Measurements from ENCODE around the gene AFAP1L2.

AFAP1L2 gene

GRCh38 chr10:114342976-114343375, 61.3 kb downstream of the AFAP1L2 start:
- no peaks in the 10 kb centered on the region for H4K20me1 ChIP-seq (ENCODE audit: low read depth, low read length)
- H3K27me3 ChIP-seq (ENCODE audit: low read length) = no peaks in the 10 kb centered on the region; the same call in 1 of the 2 replicates
- no peak overlapping the region for H2AFZ ChIP-seq (ENCODE audit: low read depth, low read length, severe bottlenecking)
- no peak overlapping the region for H3K9ac ChIP-seq (ENCODE audit: low read length)
- H3K9me2 ChIP-seq (replicated peaks; ENCODE audit: insufficient read depth, low read length) = no peaks in the 10 kb centered on the region
- H3K36me3 ChIP-seq (ENCODE audit: low read length) = no peaks in the 10 kb centered on the region
- H3K4me3 ChIP-seq (ENCODE audit: insufficient read depth, low read length, poor library complexity, severe bottlenecking) = no peak overlapping the region
- no peaks in the 10 kb centered on the region for H3K79me2 ChIP-seq (ENCODE audit: insufficient read depth, low read length)
- TF ChIP-seq EZH2phosphoT487 (conservative IDR thresholded peaks at IDR 0.05; ENCODE audit: low read length) = no peak
- no peak for TF ChIP-seq CTCF (IDR thresholded peaks at IDR 0.05; ENCODE audit: insufficient read depth, low read length, poor library complexity, severe bottlenecking)
- no peak overlapping the region for H3K27ac ChIP-seq (ENCODE audit: low read depth, low read length)
- no peaks in the 10 kb centered on the region for H3K9me3 ChIP-seq (ENCODE audit: insufficient read depth, low read length)
- no peaks in the 10 kb centered on the region for H3F3A ChIP-seq (ENCODE audit: insufficient read depth)
- no peak overlapping the region for H3K4me2 ChIP-seq (ENCODE audit: low read depth, low read length, poor library complexity, severe bottlenecking)

- no peaks in the 10 kb centered on the region for H3K79me2 ChIP-seq (ENCODE audit: insufficient read depth, low read length)
- H4K20me1 ChIP-seq (ENCODE audit: low read depth, low read length) = no peaks in the 10 kb centered on the region
- no peak overlapping the region for H3K4me3 ChIP-seq (ENCODE audit: insufficient read depth, low read length, poor library complexity, severe bottlenecking)
- H3F3A ChIP-seq (ENCODE audit: insufficient read depth) = no peaks in the 10 kb centered on the region
- H3K9ac ChIP-seq (ENCODE audit: low read length) = no peak overlapping the region
- H3K36me3 ChIP-seq (ENCODE audit: low read length) = no peaks in the 10 kb centered on the region
- H2AFZ ChIP-seq (ENCODE audit: low read depth, low read length, severe bottlenecking) = no peak overlapping the region
- no peaks in the 10 kb centered on the region for H3K9me3 ChIP-seq (ENCODE audit: insufficient read depth, low read length)
- no peaks in the 10 kb centered on the region for H3K9me2 ChIP-seq (replicated peaks; ENCODE audit: insufficient read depth, low read length)
- no peak overlapping the region for H3K4me2 ChIP-seq (ENCODE audit: low read depth, low read length, poor library complexity, severe bottlenecking)
- no peak overlapping the region for H3K27ac ChIP-seq (ENCODE audit: low read depth, low read length)
- no peak for TF ChIP-seq CTCF (IDR thresholded peaks at IDR 0.05; ENCODE audit: insufficient read depth, low read length, poor library complexity, severe bottlenecking)
- no peak for TF ChIP-seq EZH2phosphoT487 (conservative IDR thresholded peaks at IDR 0.05; ENCODE audit: low read length)
- no peaks in the 10 kb centered on the region; the same call in 1 of the 2 replicates for H3K27me3 ChIP-seq (ENCODE audit: low read length)
Observed at GRCh38 chr10:114340816-114341215, 63.5 kb downstream of the AFAP1L2 start.

GRCh38 chr10:114337510-114338462, 66.5 kb downstream of the AFAP1L2 start:
- TF ChIP-seq EZH2phosphoT487 (conservative IDR thresholded peaks at IDR 0.05; ENCODE audit: low read length) (no peak), CTCF (IDR thresholded peaks at IDR 0.05; ENCODE audit: insufficient read depth, low read length, poor library complexity, severe bottlenecking) (no peak)
- no peaks in the 10 kb centered on the region for H4K20me1 ChIP-seq (ENCODE audit: low read depth, low read length)
- H3K4me3 ChIP-seq (ENCODE audit: insufficient read depth, low read length, poor library complexity, severe bottlenecking) = no peak overlapping the region
- no peak overlapping the region for H3K27ac ChIP-seq (ENCODE audit: low read depth, low read length)
- H3K79me2 ChIP-seq (ENCODE audit: insufficient read depth, low read length) = no peaks in the 10 kb centered on the region
- H3K9me3 ChIP-seq (ENCODE audit: insufficient read depth, low read length) = no peaks in the 10 kb centered on the region
- H3K4me2 ChIP-seq (ENCODE audit: low read depth, low read length, poor library complexity, severe bottlenecking) = no peak overlapping the region
- no peaks in the 10 kb centered on the region for H3K27me3 ChIP-seq (ENCODE audit: low read length)
- no peaks in the 10 kb centered on the region for H3K36me3 ChIP-seq (ENCODE audit: low read length)
- H2AFZ ChIP-seq (ENCODE audit: low read depth, low read length, severe bottlenecking) = no peak overlapping the region
- H3K9ac ChIP-seq (ENCODE audit: low read length) = no peak overlapping the region
- no peaks in the 10 kb centered on the region for H3K9me2 ChIP-seq (replicated peaks; ENCODE audit: insufficient read depth, low read length)
- no peaks in the 10 kb centered on the region for H3F3A ChIP-seq (ENCODE audit: insufficient read depth)

Measured in SU-DHL-6 (cell line).